ENCODE results near the gene ENTPD8.

The ENTPD8 gene

DNA sequence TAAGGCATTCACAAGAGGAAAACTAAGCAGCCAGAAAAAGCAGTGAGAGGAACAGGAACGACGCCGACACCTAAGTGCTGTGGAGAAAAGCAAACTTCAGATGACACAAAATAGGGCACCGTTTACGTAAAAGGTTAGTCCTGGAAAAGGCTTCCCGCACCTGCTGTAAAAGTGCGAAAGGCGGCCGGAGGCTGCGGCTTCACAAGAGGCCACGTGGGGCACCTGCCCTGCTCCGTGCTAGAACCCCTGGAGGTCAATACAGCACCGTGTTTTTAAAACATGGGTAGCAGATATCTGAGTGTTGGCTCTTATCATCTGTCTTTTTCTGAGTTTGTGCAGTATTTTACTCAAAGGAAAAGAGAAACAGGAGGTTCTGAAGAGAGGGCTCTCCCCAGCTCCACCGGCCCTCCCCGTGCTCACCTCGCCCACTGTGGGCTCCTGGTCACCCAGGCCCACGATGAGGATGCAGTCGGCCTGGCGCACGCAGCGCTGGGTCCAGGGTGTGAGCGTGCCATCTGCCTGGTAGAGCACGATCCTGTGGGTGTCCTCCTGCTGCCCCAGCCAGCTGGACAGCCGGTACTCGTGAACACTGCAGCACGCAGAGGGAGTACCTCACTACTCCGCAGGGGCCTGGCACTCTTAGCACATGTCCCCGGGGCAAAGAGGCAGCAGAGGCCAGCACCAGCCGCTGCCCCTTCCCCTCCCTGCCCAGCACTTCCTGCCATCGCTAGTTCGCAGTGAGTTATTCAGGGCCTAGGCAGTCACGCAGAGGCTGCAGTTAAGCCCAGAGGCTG, 38.9 kb upstream of the ENTPD8 start:
- no peak overlapping the region for H3K27ac ChIP-seq
- no peak overlapping the region for H3K9ac ChIP-seq
- no peak overlapping the region for H2AFZ ChIP-seq (ENCODE audit: low read depth)
- H3K79me2 ChIP-seq (ENCODE audit: insufficient read depth, low read depth): no peaks in the 10 kb centered on the region
- no peak overlapping the region for H3K4me2 ChIP-seq
- TF ChIP-seq, protein P1, sequence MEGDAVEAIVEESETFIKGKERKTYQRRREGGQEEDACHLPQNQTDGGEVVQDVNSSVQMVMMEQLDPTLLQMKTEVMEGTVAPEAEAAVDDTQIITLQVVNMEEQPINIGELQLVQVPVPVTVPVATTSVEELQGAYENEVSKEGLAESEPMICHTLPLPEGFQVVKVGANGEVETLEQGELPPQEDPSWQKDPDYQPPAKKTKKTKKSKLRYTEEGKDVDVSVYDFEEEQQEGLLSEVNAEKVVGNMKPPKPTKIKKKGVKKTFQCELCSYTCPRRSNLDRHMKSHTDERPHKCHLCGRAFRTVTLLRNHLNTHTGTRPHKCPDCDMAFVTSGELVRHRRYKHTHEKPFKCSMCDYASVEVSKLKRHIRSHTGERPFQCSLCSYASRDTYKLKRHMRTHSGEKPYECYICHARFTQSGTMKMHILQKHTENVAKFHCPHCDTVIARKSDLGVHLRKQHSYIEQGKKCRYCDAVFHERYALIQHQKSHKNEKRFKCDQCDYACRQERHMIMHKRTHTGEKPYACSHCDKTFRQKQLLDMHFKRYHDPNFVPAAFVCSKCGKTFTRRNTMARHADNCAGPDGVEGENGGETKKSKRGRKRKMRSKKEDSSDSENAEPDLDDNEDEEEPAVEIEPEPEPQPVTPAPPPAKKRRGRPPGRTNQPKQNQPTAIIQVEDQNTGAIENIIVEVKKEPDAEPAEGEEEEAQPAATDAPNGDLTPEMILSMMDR (conservative IDR thresholded peaks at IDR 0.05; ENCODE audit: low read depth, low read length): no peak
- H4K20me1 ChIP-seq (ENCODE audit: insufficient read depth): no peaks in the 10 kb centered on the region
- no peaks in the 10 kb centered on the region for H3K36me3 ChIP-seq (ENCODE audit: insufficient read depth)
- H3K4me1 ChIP-seq (ENCODE audit: low read depth, poor library complexity, severe bottlenecking): peaks cover 5% of the 10 kb centered on the region
- H3K4me3 ChIP-seq (IDR thresholded peaks at IDR 0.05; ENCODE audit: insufficient read depth, low read depth, low read length): no peak overlapping the region
- 0 out of 2 replicates have a peak, but pooled peaks cover 3% of the 10 kb centered on the region for H3K27me3 ChIP-seq (ENCODE audit: insufficient read depth, low read depth)

DNA sequence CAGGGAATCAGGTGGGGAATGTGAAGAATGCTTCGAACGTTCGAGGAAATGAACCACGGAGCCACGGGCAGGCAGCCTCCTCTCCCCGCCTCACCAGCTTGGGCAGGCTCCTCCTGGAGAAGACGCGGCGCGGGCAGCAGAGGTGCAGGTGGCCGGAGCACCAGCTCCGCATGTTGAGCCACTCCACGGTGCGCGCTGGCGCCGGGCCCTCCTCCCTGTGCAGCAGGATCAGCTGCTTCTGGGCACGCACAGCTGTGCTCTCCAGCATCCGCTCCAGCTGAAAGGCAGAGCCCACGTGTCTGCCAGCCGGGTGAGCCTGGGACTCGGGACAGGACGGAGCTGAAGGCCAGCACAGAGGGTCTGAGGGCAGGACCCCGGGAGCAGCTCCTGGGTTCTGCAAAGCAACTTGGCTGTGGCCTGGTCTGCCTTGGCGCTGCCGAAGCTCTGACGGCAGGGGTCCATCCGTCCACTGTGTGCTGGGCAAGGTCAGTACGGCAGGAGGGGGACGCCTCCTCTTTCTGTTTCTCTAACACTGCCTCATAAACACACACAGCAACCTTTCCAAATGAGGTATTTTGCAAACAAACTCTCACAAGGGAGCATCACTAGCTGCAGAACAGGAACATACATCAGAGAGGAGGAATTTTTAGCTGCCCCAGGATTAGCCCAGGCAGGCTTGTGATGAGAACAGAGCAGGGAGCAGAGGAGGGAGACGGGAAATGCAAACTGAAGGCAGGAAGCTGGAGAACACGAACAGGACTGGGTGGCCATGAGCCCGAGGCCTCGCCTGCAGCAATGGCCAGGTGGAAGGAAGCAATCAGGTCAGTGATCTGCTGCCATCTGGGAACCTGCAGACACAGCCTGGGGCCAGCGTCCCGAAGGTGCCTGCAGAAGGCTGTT, 38.1 kb upstream of the ENTPD8 start:
- Histone ChIP-seq H3K4me3 (IDR thresholded peaks at IDR 0.05; ENCODE audit: insufficient read depth, low read depth, low read length) (no peak overlapping the region), H3K4me1 (ENCODE audit: low read depth, poor library complexity, severe bottlenecking) (peaks cover 5% of the 10 kb centered on the region), H3K79me2 (ENCODE audit: insufficient read depth, low read depth) (no peaks in the 10 kb centered on the region), H3K27ac (no peak overlapping the region), H3K36me3 (ENCODE audit: insufficient read depth) (no peaks in the 10 kb centered on the region), H3K9ac (no peak overlapping the region), H3K4me2 (no peak overlapping the region), H4K20me1 (ENCODE audit: insufficient read depth) (no peaks in the 10 kb centered on the region), H2AFZ (ENCODE audit: low read depth) (no peak overlapping the region), H3K27me3 (ENCODE audit: insufficient read depth, low read depth) (0 out of 2 replicates have a peak, but pooled peaks cover 3% of the 10 kb centered on the region)
- TF ChIP-seq, protein P1 (conservative IDR thresholded peaks at IDR 0.05; ENCODE audit: low read depth, low read length): no peak

DNA sequence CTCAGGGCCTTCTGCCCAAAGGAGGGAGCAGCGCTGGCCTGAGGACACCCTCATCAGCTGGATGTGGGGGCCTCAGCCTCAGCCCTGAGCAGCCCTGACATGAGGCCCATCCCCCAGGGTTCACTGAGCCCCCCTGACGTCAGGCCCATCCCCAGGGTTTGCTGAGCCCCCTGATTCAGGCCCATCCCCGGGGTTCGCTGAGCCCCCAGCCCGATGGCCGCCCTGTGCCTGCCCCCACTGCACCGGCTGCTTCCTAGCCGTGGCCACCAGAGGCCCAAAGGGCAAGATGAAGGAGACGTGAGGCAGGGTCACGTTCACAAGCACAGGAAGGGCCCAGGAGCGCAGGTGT, 37.4 kb upstream of the ENTPD8 start:
- H3K27me3 ChIP-seq (ENCODE audit: insufficient read depth, low read depth): 0 out of 2 replicates have a peak, but pooled peaks cover 3% of the 10 kb centered on the region
- TF ChIP-seq, protein P1 (conservative IDR thresholded peaks at IDR 0.05; ENCODE audit: low read depth, low read length): no peak
- H4K20me1 ChIP-seq (ENCODE audit: insufficient read depth): no peaks in the 10 kb centered on the region
- H3K36me3 ChIP-seq (ENCODE audit: insufficient read depth): no peaks in the 10 kb centered on the region
- H3K27ac ChIP-seq: no peak overlapping the region
- H3K4me2 ChIP-seq: no peak overlapping the region
- H3K9ac ChIP-seq: no peak overlapping the region
- H3K4me3 ChIP-seq (IDR thresholded peaks at IDR 0.05; ENCODE audit: insufficient read depth, low read depth, low read length): no peak overlapping the region
- H3K79me2 ChIP-seq (ENCODE audit: insufficient read depth, low read depth): no peaks in the 10 kb centered on the region
- H3K4me1 ChIP-seq (ENCODE audit: low read depth, poor library complexity, severe bottlenecking): peaks cover 5% of the 10 kb centered on the region
- no peak overlapping the region for H2AFZ ChIP-seq (ENCODE audit: low read depth)

DNA sequence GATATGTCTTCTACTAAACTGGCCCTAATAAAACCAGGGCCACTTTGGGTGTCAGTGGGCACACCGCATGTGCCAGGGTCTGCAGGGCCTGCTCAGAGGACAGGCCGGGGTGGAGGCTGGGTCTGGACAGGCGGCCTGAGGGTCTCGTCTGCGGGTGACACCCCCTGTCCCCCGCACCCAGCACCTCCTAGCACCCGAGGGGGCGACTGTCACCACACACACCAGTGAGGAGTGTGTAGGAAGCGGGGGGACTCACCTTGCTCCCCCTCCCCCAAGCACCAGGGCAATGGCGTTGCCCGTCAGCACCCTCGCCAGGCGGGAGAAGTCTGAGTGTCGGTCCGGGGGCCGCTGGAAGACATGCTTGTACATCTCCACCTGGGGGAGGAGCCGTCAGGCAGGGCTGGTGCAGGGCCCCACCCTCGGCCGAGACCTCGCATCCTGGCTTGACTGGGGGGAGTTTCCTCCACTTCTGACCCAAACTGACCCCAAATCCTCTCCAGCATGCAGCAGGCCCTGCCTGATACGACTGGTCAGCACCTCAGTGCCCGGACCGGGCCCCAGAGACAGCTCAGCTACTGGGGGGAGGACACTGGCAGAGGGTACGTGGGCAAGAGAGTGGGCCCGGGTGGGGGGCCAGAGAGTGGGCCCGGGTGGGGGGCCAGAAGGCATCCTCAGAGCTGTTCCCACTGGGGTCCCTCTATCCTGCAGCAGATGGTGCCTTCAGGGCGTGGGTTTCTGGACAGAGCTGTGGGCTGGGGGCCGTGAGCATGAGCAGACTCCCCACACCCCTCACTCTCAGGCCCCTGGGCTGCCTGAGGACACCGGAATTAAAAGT, 36.8 kb upstream of the ENTPD8 start:
- Histone ChIP-seq H3K27me3 (ENCODE audit: insufficient read depth, low read depth) (0 out of 2 replicates have a peak, but pooled peaks cover 3% of the 10 kb centered on the region), H2AFZ (ENCODE audit: low read depth) (no peak overlapping the region), H3K79me2 (ENCODE audit: insufficient read depth, low read depth) (no peaks in the 10 kb centered on the region), H3K36me3 (ENCODE audit: insufficient read depth) (no peaks in the 10 kb centered on the region), H3K27ac (peak overlapping the region; percentile 39; the same call in 1 of the 2 replicates), H3K4me3 (IDR thresholded peaks at IDR 0.05; ENCODE audit: insufficient read depth, low read depth, low read length) (no peak overlapping the region), H3K4me2 (no peak overlapping the region), H4K20me1 (ENCODE audit: insufficient read depth) (no peaks in the 10 kb centered on the region), H3K9ac (no peak overlapping the region), H3K4me1 (ENCODE audit: low read depth, poor library complexity, severe bottlenecking) (peaks cover 5% of the 10 kb centered on the region)
- TF ChIP-seq, protein P1 (conservative IDR thresholded peaks at IDR 0.05; ENCODE audit: low read depth, low read length): no peak
